ENCODE results near the gene SREBF2.

DNA sequence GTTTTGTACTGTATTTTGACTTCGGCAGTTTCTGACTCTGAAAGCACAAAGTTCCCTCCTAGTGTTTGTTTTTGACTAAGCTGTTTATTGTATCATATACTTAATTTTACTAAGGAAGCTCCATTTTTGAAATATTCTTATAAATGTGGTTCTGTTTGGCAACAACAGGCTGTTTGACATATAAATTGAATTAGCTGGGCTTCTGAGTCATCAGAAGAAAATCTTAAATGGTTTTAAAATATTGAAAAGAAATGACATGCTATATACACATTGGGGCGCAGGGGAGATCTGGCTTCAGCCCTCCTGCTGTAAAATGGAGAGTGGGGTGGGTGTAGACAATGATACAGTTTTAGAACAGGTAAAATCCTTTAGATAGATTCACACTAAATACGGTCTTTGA lies 43.4 kb downstream of the SREBF2 start:
- TF ChIP-seq CTCF (IDR thresholded peaks at IDR 0.05; ENCODE audit: low read depth, low read length) (no peak), EZH2phosphoT487 (IDR thresholded peaks at IDR 0.05; ENCODE audit: low read depth) (no peak)
